NB4 (cell line): ENCODE measurements around the gene ALDH3A2.

ENCODE experiments used
- DNase-seq: peaks from one replicate; pipeline ENCODE4 v3.0.0; 2010; ENCODE audit warnings: low read depth
- H3K4me3 ChIP-seq: one replicate; pipeline ENCODE4 v1.5.1; 2011; ENCODE audit warnings: mild to moderate bottlenecking, low read depth, low read length, moderate library complexity
- MYC ChIP-seq: IDR thresholded peaks from 2 replicates; pipeline ENCODE4 v1.6.1; 2011; ENCODE audit warnings: low read depth, low read length
- POLR2A ChIP-seq: IDR thresholded peaks from 2 replicates; pipeline ENCODE4 v1.6.1; 2011; ENCODE audit warnings: mild to moderate bottlenecking; ENCODE audit not compliant: insufficient read length; ENCODE audit errors: extremely low read depth
- TF ChIP-seq, protein P1 (sequence below): IDR thresholded peaks from 2 replicates; pipeline ENCODE4 v1.6.1; 2011; ENCODE audit warnings: low read depth, low read length
- TF ChIP-seq, protein P2 (sequence below): IDR thresholded peaks from one replicate; pipeline ENCODE4 v1.5.1; 2012; ENCODE audit warnings: low read depth, low read length

Gene ALDH3A2

DNA sequence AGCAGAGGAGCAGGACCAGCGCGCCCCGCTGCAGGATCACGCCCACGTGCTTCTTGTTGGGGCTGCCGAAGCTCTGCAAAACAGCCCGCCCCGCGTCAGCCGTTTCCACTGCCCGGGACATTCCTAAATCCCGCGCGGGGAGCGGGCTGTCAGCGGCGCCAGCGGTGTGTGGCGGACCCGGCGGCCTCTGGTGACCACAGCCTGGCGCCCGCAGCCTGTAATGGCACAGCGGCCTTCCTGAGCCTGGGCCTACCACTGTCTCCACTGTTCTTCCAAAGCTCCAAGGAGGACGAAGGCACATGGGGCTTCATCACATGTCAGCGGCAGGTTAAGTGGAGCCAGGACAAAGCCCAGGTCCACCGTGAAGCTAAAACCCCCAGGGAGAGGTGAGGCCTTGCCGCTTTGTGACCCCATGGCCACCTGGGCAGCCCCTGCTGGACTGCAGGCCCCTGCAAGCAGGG lies 65.4 kb downstream of the ALDH3A2 start:
- TF ChIP-seq, protein P1, sequence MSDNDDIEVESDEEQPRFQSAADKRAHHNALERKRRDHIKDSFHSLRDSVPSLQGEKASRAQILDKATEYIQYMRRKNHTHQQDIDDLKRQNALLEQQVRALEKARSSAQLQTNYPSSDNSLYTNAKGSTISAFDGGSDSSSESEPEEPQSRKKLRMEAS: no peak
- TF ChIP-seq POLR2A (no peak), MYC (no peak)
- TF ChIP-seq, protein P2, sequence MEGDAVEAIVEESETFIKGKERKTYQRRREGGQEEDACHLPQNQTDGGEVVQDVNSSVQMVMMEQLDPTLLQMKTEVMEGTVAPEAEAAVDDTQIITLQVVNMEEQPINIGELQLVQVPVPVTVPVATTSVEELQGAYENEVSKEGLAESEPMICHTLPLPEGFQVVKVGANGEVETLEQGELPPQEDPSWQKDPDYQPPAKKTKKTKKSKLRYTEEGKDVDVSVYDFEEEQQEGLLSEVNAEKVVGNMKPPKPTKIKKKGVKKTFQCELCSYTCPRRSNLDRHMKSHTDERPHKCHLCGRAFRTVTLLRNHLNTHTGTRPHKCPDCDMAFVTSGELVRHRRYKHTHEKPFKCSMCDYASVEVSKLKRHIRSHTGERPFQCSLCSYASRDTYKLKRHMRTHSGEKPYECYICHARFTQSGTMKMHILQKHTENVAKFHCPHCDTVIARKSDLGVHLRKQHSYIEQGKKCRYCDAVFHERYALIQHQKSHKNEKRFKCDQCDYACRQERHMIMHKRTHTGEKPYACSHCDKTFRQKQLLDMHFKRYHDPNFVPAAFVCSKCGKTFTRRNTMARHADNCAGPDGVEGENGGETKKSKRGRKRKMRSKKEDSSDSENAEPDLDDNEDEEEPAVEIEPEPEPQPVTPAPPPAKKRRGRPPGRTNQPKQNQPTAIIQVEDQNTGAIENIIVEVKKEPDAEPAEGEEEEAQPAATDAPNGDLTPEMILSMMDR: no peak
- H3K4me3 ChIP-seq: no peak overlapping the region
- DNase-seq: no peak

DNA sequence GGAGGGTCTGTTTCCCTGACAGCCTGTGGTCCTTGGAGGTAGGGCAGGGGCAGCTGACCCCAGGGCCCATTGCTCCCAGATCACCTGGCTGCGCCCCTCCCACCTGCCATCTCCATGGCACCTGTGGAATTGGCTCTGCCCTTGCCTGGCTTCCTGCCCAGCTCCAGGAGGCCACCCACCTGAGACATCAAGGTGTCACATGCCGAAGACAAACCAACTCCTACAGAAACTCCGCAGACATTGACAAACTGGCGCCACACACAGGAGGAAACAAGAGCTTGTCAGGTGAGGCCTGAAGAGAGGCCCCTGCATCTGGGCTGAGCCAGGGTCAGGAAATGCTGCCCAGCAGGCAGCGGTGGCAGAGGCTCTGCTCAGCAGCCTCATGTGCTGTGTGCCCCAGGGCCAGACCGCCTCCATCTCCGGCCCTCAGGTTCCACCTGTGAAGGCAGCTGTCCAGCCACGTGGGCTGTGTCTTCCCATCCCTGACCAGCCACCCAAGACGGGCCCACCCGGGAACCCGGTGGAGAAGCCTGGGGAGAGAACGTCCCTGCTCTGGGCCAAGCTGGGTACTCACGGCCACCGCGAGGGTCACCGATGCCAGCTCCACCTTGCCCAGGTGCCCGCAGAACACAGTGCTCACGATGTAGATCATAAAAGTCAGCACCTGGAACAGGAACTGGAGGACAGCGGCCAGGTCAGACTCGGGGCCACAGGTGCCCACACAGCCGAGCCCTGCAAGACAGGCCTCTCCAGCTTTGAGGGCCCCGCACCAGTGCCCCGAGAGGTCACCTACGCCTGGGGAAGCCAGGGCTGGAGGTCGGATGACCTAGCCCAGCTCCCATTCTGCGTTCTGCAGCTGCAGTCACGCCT lies 66.2 kb downstream of the ALDH3A2 start:
- no peak for TF ChIP-seq MYC
- TF ChIP-seq, protein P1: no peak
- no peak for TF ChIP-seq POLR2A
- H3K4me3 ChIP-seq: no peak overlapping the region
- no peak for DNase-seq

DNA sequence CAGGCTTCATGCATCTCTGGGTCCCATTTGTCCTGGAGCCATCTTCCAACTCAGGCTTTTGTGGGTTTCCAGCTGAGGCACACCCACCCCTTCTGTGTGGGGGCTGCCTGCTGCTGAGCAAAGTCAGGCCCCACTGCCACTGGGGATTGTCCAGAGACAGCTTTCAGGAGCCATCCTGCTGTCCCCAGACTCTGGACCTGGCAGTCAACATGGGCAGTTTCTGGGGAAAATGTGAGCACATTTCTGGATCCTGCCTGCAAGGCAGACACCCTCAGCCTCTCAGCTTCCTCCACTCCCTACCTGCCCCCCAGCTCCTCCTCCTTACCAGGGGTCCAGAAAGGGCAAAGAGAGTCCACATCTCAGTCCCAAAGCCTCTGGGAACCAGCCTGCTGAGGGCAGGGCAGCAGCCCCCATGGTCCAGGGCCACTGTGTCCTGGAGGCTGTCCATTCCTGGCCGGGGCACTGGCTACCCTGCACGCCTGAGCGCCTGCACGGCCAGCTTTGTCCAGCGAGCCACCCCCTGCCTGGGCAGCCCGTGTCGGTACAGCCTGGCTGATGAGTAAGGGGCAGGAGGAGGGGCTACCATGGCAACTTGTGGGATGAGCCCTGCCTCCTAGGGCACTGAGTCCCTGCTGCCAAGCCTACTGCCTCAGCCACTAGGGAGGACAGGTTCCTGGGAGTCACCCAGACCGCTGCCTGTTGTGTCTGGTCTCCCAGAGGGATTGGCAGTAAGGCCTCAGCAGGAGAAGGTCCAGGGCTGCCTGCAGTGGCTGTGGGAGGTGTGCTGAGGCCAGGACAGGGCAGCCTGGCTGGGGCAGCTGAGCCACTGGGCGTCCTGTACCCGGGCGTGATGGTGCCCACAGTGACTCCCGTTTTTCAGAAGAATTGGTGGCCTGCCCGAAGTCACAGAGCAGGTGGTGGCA lies 67.8 kb downstream of the ALDH3A2 start, which contains the start of gene SLC47A2:
SLC47A2 (minus strand) TSS at position 477 of the 923 bp plus-strand sequence; CDS start at position 448, 29 bp downstream.
- TF ChIP-seq, protein P1: no peak
- TF ChIP-seq MYC (no peak), POLR2A (no peak)
- TF ChIP-seq, protein P2: no peak
- no peak for DNase-seq
- no peak within 1 kb of the TSS for H3K4me3 ChIP-seq

DNA sequence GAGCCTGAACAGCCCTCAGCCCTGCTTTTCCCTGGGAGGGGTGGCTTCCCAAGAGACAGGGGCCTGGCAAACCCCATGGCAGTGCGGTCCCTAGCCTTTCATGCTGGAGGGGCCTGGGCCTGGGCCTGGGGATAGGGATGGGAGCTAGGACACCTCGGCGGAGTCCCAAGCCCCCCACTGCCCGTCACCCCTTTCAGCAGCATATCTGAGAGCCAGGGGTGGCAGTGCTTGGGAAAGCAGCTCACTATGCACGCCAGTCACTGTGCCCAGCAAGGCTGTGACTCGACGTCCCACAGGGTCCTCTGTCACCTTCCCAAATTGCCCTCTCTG lies 68.4 kb downstream of the ALDH3A2 start:
- no peak for DNase-seq
- TF ChIP-seq, protein P1: no peak
- TF ChIP-seq POLR2A (no peak), MYC (no peak)
- TF ChIP-seq, protein P2: no peak
- no peak overlapping the region for H3K4me3 ChIP-seq

DNA sequence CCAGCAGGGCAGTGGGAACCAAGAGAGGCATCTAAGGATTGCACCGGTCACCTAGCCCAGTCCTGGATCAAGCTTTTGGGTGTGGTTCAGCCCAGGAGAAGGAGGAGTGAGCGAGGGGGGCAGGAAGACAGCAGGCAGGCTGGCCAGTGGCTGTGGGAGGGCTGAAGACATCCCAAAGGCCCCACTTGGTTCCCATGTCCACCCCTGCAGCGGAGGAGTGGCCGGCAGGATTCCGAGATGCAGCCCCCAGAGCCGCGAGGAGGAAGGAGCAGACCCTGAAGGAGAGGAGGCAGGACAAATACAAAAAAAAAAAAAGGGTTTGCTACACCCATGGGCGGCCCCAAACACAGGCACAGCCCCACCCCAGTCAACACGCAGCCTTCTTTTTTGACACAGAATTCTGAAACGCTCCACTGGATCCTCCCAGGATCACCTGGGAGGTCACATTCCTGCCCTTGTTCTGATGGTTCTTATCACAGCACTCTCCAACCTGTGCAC lies 68.9 kb downstream of the ALDH3A2 start:
- no peak overlapping the region for H3K4me3 ChIP-seq
- TF ChIP-seq POLR2A (no peak), MYC (no peak)
- TF ChIP-seq, protein P2: no peak
- TF ChIP-seq, protein P1: no peak
- no peak for DNase-seq
